ENCODE measurements around the gene TWF2. TPM values are rescaled to one million over a fixed set of nuclear protein-coding genes. Genes with fewer than 3 reads are reported as not detected.

The TWF2 gene
- total and polyA plus RNA-seq, 2 of the 4 experiments (the other 2 are of a cell fraction) = 111 to 145 TPM

DNA sequence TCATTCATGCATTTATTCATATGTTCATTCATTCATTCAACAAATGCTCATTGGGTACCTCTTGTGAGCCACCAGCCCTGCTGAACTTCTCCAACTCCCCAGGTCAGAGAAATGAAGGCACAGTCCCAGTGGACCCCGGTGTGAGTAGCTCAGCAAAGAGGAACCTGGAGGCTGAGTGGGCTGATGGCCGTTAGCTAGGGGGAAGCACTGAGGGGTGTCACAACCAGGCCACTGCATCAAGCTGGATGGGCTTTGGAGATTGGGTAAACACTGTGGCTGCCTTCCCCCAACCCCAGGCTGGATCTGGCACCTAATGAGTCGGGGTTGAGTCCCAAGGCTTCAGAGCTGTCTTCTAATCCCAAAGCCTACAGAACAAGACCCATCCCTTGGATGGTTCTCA lies 53.1 kb downstream of the TWF2 start:
- no peak for ATAC-seq (ENCODE audit: low read depth)
- H3K56ac ChIP-seq (ENCODE audit: extremely low read depth, insufficient read depth, low read length) = no peak overlapping the region
- no peak overlapping the region for H2AK5ac ChIP-seq (ENCODE audit: low read depth, low read length)
- no peak overlapping the region for H2BK20ac ChIP-seq (ENCODE audit: low read depth, low read length)
- H2BK120ac ChIP-seq (ENCODE audit: low read depth, low read length) = no peak overlapping the region
- H3K9me1 ChIP-seq (ENCODE audit: insufficient read depth, low read length) = peaks cover 8% of the 10 kb centered on the region
- no peak overlapping the region for H4K8ac ChIP-seq (ENCODE audit: low read depth in 2 of 2, low read length in 2 of 2)
- BruUV-seq (replicated peaks) = no TSS peak
- H3K23ac ChIP-seq (ENCODE audit: low read depth, low read length) = no peak overlapping the region
- H3K4me2 ChIP-seq (ENCODE audit: low read depth, low read length) = no peak overlapping the region
- ChIA-PET CTCF (no interaction called here), POLR2A (ENCODE audit: unreplicated experiment) (no interaction called here)
- no peak overlapping the region for H3K4me3 ChIP-seq (ENCODE audit: insufficient read depth, low read depth, low read length)
- H3K4ac ChIP-seq (ENCODE audit: low read depth, low read length) = no peak overlapping the region
- no peak overlapping the region for H2AFZ ChIP-seq (replicated peaks; ENCODE audit: low read length, poor library complexity)
- no CpG with 5 or more reads among the region's 3 CpGs for WGBS, 2 experiments (ENCODE audit: extremely low coverage in 2 of 2, insufficient read length in 1 of 2)
- no peak for DNase-seq
- H3K18ac ChIP-seq (ENCODE audit: low read depth, low read length) = no peak overlapping the region
- H2BK5ac ChIP-seq (ENCODE audit: low read depth, low read length, poor library complexity, severe bottlenecking) = no peak overlapping the region
- dilution Hi-C loops (cut with HindIII; ENCODE audit: low sequenced_read_pairs, unreplicated experiment) (no loop called here), in situ Hi-C loops (cut with MboI; ENCODE audit: low sequenced_read_pairs) (no loop called here), intact Hi-C loops (cut with micrococcal nuclease) (no loop called here)
- TF ChIP-seq, protein P1, sequence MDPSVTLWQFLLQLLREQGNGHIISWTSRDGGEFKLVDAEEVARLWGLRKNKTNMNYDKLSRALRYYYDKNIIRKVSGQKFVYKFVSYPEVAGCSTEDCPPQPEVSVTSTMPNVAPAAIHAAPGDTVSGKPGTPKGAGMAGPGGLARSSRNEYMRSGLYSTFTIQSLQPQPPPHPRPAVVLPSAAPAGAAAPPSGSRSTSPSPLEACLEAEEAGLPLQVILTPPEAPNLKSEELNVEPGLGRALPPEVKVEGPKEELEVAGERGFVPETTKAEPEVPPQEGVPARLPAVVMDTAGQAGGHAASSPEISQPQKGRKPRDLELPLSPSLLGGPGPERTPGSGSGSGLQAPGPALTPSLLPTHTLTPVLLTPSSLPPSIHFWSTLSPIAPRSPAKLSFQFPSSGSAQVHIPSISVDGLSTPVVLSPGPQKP (IDR thresholded peaks at IDR 0.05; ENCODE audit: borderline replicate concordance, low read depth, low read length) = no peak
- no peak for TF ChIP-seq RFX5 (IDR thresholded peaks at IDR 0.05; ENCODE audit: low read depth, low read length)
- no peak for TF ChIP-seq POLR2A (IDR thresholded peaks at IDR 0.05; ENCODE audit: low read depth, low read length)
- no peak for TF ChIP-seq CHD1 (IDR thresholded peaks at IDR 0.05; ENCODE audit: low read depth, low read length)
- TF ChIP-seq NFE2L2 (IDR thresholded peaks at IDR 0.05; ENCODE audit: low read depth, low read length) = no peak
- no peak for TF ChIP-seq MAZ (IDR thresholded peaks at IDR 0.05; ENCODE audit: borderline replicate concordance, low read depth, low read length)
- TF ChIP-seq SMC3 (IDR thresholded peaks at IDR 0.05; ENCODE audit: low read depth, low read length) = no peak
- TF ChIP-seq BHLHE40 (IDR thresholded peaks at IDR 0.05; ENCODE audit: low read depth, low read length) = no peak
- TF ChIP-seq CEBPB (IDR thresholded peaks at IDR 0.05; ENCODE audit: low read depth, low read length) = no peak
- TF ChIP-seq RAD21 (IDR thresholded peaks at IDR 0.05; ENCODE audit: low read length) = no peak
- TF ChIP-seq CTCF (conservative IDR thresholded peaks at IDR 0.05; ENCODE audit: low read depth, low read length) = no peak
- TF ChIP-seq RCOR1 (IDR thresholded peaks at IDR 0.05; ENCODE audit: insufficient replicate concordance, low read length) = no peak
- TF ChIP-seq FOS (IDR thresholded peaks at IDR 0.05; ENCODE audit: low read depth, low read length) = no peak
- no peak for TF ChIP-seq MAFK (IDR thresholded peaks at IDR 0.05; ENCODE audit: low read depth, low read length)
- TF ChIP-seq MXI1 (IDR thresholded peaks at IDR 0.05; ENCODE audit: borderline replicate concordance, low read depth, low read length) = no peak
- H4K20me1 ChIP-seq (ENCODE audit: insufficient read depth, low read length) = no peaks in the 10 kb centered on the region
- H4K91ac ChIP-seq (ENCODE audit: insufficient read depth, low read depth, low read length) = no peak overlapping the region
- no peak overlapping the region for H3K14ac ChIP-seq (replicated peaks; ENCODE audit: low read depth, low read length)
- no peak overlapping the region for H3K27ac ChIP-seq (ENCODE audit: insufficient read depth, low read length)
- H3K9ac ChIP-seq (ENCODE audit: low read depth, low read length) = no peak overlapping the region
- peaks cover 2% of the 10 kb centered on the region for H3K27me3 ChIP-seq (ENCODE audit: control insufficient read depth, insufficient read depth, low read length)
- no peaks in the 10 kb centered on the region for H3K9me3 ChIP-seq (ENCODE audit: control insufficient read depth, insufficient read depth, low read length)
- H3K79me1 ChIP-seq (ENCODE audit: low read depth in 1 of 2, low read length in 2 of 2) = 0 out of 4 replicates have a peak, but pooled peaks cover 0 to 3% of the 10 kb centered on the region in 2 experiments
- H4K5ac ChIP-seq (ENCODE audit: low read depth, low read length) = no peak overlapping the region
- H2AK9ac ChIP-seq (replicated peaks; ENCODE audit: low read depth, low read length, poor library complexity) = no peak overlapping the region
- H3K4me1 ChIP-seq (ENCODE audit: control insufficient read depth, insufficient read depth, low read length) = peaks cover 9% of the 10 kb centered on the region
- H3K36me3 ChIP-seq (ENCODE audit: control insufficient read depth, insufficient read depth, low read length) = no peaks in the 10 kb centered on the region
- H2BK15ac ChIP-seq (ENCODE audit: low read depth, low read length) = no peak overlapping the region
